HL-60 (cell line): ENCODE measurements around the gene CCDC85C.

Experiments used
- POLR2AphosphoS5 ChIP-seq: IDR thresholded peaks from 2 replicates; pipeline ENCODE4 v1.6.1; 2012; ENCODE audit warnings: low read depth
- REST ChIP-seq: IDR thresholded peaks from 2 replicates; pipeline ENCODE4 v1.6.1; 2012; ENCODE audit warnings: low read depth; ENCODE audit not compliant: insufficient replicate concordance

GRCh38 chr14:99451234-99451633 is 152.8 kb downstream of the CCDC85C start:
- TF ChIP-seq POLR2AphosphoS5 = no peak
- no peak for TF ChIP-seq REST
